GM10248 (cell line): ENCODE results near the gene PLCG1.

ENCODE experiments used
- CTCF ChIA-PET: fragments of 300-600 bp; sonication (Branson Sonifier 250); formaldehyde crosslinking; extraction: SDS; loops from one replicate; lab custom pipeline; 2021; ENCODE audit warnings: antibody characterized with exemption; lab: Yijun Ruan, JAX
- POLR2A ChIA-PET: fragments of 350-650 bp; sonication (Branson Sonifier 250); formaldehyde crosslinking; extraction: SDS; loops from one replicate; lab custom pipeline; 2020; ENCODE audit warnings: antibody characterized with exemption; lab: Yijun Ruan, JAX
- DNase-seq: peaks from one replicate; pipeline ENCODE4 v3.0.0; 2012; ENCODE audit errors: extremely low spot score
- TF ChIP-seq, protein P1 (sequence below): IDR thresholded peaks from 2 replicates; pipeline ENCODE4 v1.5.1; 2012; ENCODE audit warnings: mild to moderate bottlenecking, low read depth; ENCODE audit errors: extremely low read depth, missing control alignments, control extremely low read depth

Gene PLCG1

DNA sequence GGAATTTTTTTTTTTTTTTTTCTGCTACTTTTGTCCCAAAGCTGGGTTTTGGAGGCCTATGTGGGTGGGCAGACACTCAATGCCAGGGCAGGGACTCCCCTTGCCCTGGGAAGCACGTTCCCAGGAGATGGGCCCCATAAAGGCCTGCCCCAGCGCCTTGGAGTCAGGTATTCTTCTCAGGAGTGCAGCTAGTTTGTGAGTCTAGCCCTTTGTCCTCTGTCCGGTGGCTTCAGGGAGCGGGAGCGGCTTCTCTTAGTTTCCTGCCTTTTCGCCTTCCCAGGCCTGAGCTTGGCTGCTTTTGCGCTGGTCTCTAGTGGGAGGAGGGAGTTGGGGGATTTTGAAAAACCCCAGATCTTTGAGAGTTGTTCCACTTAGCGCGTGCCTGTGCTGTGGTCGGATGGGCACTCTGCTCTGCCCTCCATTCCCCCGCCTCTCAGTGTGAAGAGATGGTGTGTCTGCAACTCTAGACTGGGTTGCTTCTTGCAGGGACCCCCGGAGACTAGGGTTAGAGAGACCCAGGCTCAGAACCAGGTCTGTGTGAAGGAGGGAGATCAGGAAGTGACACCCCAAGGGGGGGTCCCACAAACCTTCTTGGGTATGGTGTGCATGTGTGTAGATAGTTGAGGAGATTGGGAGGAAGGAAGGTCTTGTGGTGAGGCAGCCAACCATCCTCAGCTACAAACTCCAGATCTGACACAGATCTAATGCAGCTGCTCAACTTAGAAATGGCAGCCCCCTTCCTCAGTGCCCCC is 1.3 kb downstream of the PLCG1 start:
- TF ChIP-seq, protein P1, sequence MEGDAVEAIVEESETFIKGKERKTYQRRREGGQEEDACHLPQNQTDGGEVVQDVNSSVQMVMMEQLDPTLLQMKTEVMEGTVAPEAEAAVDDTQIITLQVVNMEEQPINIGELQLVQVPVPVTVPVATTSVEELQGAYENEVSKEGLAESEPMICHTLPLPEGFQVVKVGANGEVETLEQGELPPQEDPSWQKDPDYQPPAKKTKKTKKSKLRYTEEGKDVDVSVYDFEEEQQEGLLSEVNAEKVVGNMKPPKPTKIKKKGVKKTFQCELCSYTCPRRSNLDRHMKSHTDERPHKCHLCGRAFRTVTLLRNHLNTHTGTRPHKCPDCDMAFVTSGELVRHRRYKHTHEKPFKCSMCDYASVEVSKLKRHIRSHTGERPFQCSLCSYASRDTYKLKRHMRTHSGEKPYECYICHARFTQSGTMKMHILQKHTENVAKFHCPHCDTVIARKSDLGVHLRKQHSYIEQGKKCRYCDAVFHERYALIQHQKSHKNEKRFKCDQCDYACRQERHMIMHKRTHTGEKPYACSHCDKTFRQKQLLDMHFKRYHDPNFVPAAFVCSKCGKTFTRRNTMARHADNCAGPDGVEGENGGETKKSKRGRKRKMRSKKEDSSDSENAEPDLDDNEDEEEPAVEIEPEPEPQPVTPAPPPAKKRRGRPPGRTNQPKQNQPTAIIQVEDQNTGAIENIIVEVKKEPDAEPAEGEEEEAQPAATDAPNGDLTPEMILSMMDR: no peak
- ChIA-PET POLR2A (no interaction called here), CTCF (interaction anchor here (1.1 to 10.9 kb wide), 6 partner anchors 11 to 201 kb away, joined by 3 to 64 read pairs (median 6); partner anchors contain the start of gene LPIN3)
- no peak for DNase-seq

GRCh38 chr20:41139227-41140093 is 2.1 kb downstream of the PLCG1 start:
- no peak for DNase-seq
- TF ChIP-seq, protein P1: no peak
- ChIA-PET POLR2A (no interaction called here), CTCF (interaction anchor here (1.1 to 10.9 kb wide), 5 partner anchors 17 to 201 kb away, joined by 3 to 64 read pairs (median 7); partner anchors contain the start of gene LPIN3)

DNA sequence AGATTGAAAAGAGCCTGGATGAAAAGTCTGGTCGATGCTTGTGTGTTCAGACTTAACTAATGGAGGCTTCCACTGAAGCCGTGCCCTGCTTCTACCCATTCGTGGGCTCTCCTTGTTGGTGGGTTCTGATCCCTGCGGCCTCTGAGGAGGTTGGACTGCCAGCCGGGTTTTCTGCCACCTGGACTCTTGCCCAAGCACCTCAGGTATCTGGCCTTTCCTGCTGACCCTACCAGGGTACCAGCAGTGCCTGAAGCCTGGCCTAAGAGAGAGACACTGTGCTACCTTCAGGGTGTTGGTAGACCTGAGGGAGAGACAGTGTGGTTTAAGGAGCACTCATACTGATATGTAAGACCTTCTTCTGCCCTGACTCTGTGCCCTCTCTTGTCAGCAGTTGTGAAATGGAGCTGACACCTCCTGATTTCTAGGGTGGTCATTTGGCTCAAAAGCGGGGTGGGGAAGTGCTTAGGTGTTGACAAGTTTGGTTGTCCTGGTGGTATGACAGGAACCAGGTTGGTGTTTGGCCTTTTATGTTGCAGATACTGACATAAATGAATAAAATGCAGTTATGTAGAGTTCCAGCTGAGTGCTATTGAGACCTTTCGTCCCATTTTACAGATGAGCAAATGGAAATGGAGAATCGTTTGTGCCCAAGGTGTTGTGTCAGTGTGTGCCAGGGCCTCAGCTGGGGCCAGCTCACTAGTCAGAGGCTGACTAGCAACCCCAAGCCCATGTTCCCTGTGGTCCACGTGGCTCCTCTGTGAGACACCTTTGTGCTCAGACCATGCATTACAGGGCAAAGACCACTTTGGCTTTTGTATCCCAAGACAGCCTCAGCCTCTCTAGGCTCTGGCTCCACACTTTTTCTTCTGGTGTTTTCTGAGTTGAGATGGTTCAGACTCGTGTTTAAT is 3.1 kb downstream of the PLCG1 start:
- POLR2A ChIA-PET: no interaction called here
- DNase-seq: no peak
- CTCF ChIA-PET: interaction anchor here (0.7 to 10.9 kb wide), 4 partner anchors 10 to 18 kb away, joined by 3 to 64 read pairs (median 9); no protein-coding TSS in a partner anchor
- TF ChIP-seq, protein P1: no peak

DNA sequence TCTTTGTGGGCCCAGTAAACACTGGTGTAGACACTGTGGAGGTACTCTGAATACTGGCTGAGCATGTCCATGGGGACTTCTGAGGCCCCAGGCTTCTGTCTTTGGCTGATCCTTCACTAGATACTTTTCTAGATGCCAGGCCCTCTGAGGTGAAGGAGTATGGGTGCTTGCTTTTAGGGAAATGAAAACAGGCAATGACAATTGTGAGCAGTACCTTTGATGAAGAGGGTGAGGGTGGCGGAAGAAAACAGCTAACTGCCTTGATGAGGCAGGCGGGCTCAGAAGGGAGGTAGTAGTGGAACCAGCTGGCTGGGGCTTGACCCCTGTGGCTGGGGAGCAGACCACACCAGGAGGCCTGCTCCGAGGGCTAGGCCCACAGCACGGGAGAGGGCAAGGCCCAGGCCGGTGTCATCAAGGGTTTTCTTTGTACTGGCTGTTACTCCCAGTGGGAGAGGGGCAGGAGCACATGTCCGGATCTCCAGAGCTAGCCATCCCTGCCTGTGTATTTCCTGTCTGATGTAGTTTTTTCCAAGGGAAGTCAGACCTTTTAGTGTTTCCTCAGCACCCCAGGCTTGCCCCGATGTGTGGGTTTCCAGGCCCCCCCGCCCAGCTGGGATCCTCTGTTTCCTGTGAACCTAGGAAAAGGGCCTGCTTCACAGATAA is 3.9 kb downstream of the PLCG1 start:
- ChIA-PET CTCF (interaction anchor here (1.1 to 10.9 kb wide), 7 partner anchors 9 to 199 kb away, joined by 3 to 64 read pairs (median 11); partner anchors contain the start of gene LPIN3), POLR2A (no interaction called here)
- TF ChIP-seq, protein P1: no peak
- no peak for DNase-seq

DNA sequence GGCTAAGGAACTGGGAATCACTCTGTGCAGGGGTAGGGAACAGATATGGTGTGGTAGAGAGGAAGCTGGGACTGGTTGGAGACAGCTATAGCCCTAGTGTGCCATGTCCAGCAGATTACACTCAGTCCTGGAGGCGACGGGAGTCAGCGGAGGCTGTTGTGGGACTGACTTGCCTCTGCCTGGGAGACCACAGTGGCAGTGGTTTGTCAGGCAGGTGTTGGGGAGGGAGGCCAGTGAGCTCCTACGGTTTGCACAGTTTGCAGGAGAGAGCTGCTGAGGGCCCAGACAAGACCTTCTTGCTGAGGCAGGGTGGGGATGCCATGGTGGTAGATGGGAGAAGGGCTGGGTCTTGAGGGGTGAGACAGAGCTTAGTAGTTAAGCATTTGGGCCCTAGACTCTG is 4.9 kb downstream of the PLCG1 start:
- CTCF ChIA-PET: interaction anchor here (1.0 to 10.9 kb wide), 7 partner anchors 8 to 198 kb away, joined by 3 to 64 read pairs (median 11); partner anchors contain the start of gene LPIN3

More for the DNA sequence above, 4.9 kb downstream of the PLCG1 start:
- POLR2A ChIA-PET: no interaction called here
- TF ChIP-seq, protein P1: no peak
- DNase-seq: no peak
